ENCODE measurements around the gene GRID1. TPM values are rescaled to one million over a fixed set of nuclear protein-coding genes. Genes with fewer than 3 reads are reported as not detected.

Gene GRID1
- total RNA-seq, 1 donor from 2014 or later, result not detected

DNA sequence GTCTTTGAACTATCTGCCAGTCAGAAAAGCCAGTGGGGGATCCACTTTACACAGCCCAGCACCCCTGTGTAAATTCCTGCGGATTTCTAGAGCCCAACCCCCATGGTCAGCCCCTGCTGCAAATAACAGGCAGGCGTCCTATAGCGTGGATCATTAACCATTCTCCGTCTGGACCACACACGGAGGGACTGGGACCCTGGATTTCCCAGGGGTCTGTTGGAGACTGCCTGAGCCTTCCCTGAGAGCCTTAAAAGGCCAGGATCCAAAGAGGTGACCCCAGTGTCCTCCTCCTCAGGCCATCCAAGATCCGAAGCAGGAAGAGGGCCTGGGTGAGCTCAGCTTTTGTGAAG, 11.2 kb upstream of the GRID1 start:
- CTCF ChIA-PET, result interaction anchor here (0.7 to 1.6 kb wide), 6 partner anchors 11 to 1837 kb away, joined by 3 to 4 read pairs (median 3); partner anchors contain the start of gene GRID1
- POLR2A ChIA-PET, result no interaction called here
- no peak for ATAC-seq (ENCODE audit: low read depth)
- no peak for DNase-seq
- peaks cover 47% of the 10 kb centered on the region for H3K27me3 Mint-ChIP-seq
- intact Hi-C loops (cut with micrococcal nuclease), result loop anchor here (1.0 to 5.0 kb wide), 7 partner anchors 208 to 1837 kb away; no protein-coding TSS in a partner anchor
- no peak overlapping the region for H3K4me3 Mint-ChIP-seq
- TF ChIP-seq, protein P1, sequence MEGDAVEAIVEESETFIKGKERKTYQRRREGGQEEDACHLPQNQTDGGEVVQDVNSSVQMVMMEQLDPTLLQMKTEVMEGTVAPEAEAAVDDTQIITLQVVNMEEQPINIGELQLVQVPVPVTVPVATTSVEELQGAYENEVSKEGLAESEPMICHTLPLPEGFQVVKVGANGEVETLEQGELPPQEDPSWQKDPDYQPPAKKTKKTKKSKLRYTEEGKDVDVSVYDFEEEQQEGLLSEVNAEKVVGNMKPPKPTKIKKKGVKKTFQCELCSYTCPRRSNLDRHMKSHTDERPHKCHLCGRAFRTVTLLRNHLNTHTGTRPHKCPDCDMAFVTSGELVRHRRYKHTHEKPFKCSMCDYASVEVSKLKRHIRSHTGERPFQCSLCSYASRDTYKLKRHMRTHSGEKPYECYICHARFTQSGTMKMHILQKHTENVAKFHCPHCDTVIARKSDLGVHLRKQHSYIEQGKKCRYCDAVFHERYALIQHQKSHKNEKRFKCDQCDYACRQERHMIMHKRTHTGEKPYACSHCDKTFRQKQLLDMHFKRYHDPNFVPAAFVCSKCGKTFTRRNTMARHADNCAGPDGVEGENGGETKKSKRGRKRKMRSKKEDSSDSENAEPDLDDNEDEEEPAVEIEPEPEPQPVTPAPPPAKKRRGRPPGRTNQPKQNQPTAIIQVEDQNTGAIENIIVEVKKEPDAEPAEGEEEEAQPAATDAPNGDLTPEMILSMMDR (IDR thresholded peaks at IDR 0.05), result no peak
- no peaks in the 10 kb centered on the region for H3K9me3 Mint-ChIP-seq
- H3K4me1 Mint-ChIP-seq, result no peaks in the 10 kb centered on the region
- H3K27ac Mint-ChIP-seq, result no peak overlapping the region
- no peaks in the 10 kb centered on the region for H3K36me3 Mint-ChIP-seq (ENCODE audit: low read depth)

DNA sequence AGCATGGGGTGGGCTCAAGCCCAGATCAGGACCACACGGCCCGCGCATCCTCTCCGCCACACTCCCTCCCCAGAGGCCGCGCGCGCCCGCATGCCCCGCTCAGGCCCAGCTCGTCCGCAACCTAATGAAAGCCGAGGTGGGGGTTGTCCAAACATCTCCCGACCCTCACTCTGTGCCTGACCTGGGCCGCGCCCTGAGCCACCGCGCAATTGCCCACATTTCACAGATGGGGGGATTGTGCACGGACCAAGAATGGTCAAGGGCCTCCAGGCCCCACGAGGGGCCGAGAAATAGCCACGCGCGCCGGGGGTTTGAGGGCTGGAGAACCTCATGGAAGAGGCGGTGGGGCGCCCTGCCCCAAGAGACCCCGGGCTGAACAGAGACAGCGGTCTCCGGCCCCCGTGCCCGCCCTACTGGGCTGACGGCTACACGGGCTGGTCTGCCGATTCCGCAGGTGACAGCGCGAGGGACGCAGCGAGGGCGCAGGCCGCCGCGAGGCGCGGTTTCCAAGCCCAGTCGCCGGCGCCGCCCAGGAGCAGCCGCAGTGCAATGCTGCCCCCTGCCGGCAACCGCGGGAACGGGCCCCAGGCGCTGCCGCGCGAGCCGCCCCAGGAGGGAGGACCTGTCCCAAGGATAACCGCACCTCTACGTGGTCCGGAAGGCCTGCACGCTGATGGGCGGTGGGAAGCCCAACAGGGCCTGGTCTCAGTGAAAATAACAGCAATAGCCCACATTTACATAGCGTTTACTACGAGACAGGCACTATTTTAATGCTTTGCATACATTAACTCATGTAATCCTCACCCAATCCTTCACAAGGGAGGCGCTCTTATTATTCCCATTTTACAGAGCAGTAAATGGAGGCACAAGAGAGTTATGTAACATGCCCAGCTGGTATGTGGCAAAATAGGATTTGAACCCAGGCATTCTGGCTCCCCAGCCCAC, 10.5 kb upstream of the GRID1 start:
- Mint-ChIP-seq H3K27ac (no peak overlapping the region), H3K27me3 (peaks cover 49% of the 10 kb centered on the region), H3K9me3 (no peaks in the 10 kb centered on the region), H3K4me1 (no peaks in the 10 kb centered on the region), H3K4me3 (no peak overlapping the region), H3K36me3 (ENCODE audit: low read depth) (no peaks in the 10 kb centered on the region)
- DNase-seq (peak; percentile 85), ATAC-seq (ENCODE audit: low read depth) (peak; percentile 95)
- intact Hi-C loops (cut with micrococcal nuclease), result loop anchor here (1.0 to 5.0 kb wide), 7 partner anchors 208 to 1837 kb away; no protein-coding TSS in a partner anchor
- ChIA-PET POLR2A (no interaction called here), CTCF (interaction anchor here (0.7 to 1.6 kb wide), 6 partner anchors 10 to 1837 kb away, joined by 3 to 7 read pairs (median 3); partner anchors contain the start of gene GRID1)
- TF ChIP-seq, protein P1 (IDR thresholded peaks at IDR 0.05), result peak; percentile 99

DNA sequence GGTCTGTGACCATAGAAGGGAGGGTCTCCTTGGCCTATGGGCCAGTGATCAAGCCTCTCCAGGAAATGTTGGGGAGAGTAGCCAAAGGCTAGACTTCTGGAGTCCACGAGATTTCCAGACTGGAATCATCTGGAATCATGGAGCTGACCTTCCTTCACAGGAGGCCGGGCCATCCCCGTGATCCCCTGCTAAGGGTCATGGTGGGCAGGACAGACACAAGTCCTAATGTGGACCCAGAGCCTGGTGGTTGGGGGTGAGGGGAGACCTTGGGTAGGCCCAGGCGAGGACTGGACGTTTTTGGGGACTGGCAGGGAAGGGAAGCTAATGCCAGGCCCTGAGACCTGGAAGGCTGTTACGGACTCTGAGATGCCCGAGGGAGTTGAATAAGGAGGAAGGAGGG, 9.8 kb upstream of the GRID1 start:
- DNase-seq, result no peak
- Mint-ChIP-seq H3K4me1 (no peaks in the 10 kb centered on the region), H3K4me3 (no peak overlapping the region), H3K9me3 (no peaks in the 10 kb centered on the region), H3K27me3 (peaks cover 50% of the 10 kb centered on the region), H3K27ac (no peak overlapping the region), H3K36me3 (ENCODE audit: low read depth) (no peaks in the 10 kb centered on the region)
- no peak for ATAC-seq (ENCODE audit: low read depth)
- ChIA-PET POLR2A (no interaction called here), CTCF (interaction anchor here (1.1 to 1.6 kb wide), 2 partner anchors 209 to 1836 kb away, joined by 4 to 7 read pairs; no protein-coding TSS in a partner anchor)
- TF ChIP-seq, protein P1 (IDR thresholded peaks at IDR 0.05), result no peak
- intact Hi-C loops (cut with micrococcal nuclease), result loop anchor here (2.0 to 5.0 kb wide), 5 partner anchors 376 to 1764 kb away; no protein-coding TSS in a partner anchor

DNA sequence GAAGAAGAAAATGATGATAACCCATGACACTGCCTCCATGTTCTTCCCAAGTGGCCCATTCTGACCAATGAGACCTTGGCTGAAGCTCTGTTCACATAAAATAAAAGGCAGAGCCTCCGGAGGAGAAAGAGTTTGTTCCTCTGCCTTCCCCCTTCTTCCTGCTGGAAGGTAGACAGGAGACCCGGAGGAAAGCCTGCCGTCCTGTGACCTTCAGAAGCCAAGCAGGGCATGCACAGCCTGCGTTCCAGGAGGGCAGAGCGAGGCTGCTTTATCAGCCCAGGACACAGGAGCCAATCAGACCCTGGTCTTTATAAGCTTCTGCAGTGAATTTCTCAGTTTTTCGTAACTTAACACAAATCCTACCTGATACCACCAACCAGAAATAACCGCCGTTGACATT, 8.6 kb upstream of the GRID1 start:
- ChIA-PET CTCF (interaction anchor here (1.1 to 1.6 kb wide), 4 partner anchors 13 to 1835 kb away, joined by 3 to 7 read pairs (median 4); no protein-coding TSS in a partner anchor), POLR2A (no interaction called here)
- intact Hi-C loops (cut with micrococcal nuclease), result loop anchor here (5.0 kb wide), 2 partner anchors 1708 to 1763 kb away; no protein-coding TSS in a partner anchor
- peaks cover 51% of the 10 kb centered on the region for H3K27me3 Mint-ChIP-seq
- H3K36me3 Mint-ChIP-seq (ENCODE audit: low read depth), result no peaks in the 10 kb centered on the region
- ATAC-seq (ENCODE audit: low read depth), result no peak
- no peak overlapping the region for H3K4me3 Mint-ChIP-seq
- H3K9me3 Mint-ChIP-seq, result no peaks in the 10 kb centered on the region
- H3K4me1 Mint-ChIP-seq, result no peaks in the 10 kb centered on the region
- TF ChIP-seq, protein P1 (IDR thresholded peaks at IDR 0.05), result no peak
- DNase-seq, result no peak
- H3K27ac Mint-ChIP-seq, result no peak overlapping the region

DNA sequence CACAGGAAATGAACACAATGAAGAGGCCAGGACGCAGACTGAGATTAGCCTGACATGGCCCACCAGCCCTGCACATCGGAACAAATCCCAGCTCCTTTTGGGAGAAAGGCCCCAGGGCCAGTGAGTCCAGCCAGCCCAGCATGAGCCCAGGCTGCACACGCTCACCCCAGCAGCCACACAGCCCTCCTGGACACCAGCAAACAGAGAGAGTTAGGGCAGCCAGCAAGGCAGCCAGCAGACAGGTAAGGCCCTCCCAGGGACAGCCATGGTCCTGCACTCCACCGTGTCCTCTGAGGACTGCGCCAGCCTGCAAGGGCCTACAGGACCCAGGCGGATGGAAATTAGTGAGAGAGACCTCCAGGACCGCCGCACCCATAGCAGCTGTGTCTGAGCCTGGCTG, 8.1 kb upstream of the GRID1 start:
- ATAC-seq (ENCODE audit: low read depth), result no peak
- Mint-ChIP-seq H3K4me1 (no peaks in the 10 kb centered on the region), H3K27ac (no peak overlapping the region), H3K27me3 (peaks cover 52% of the 10 kb centered on the region), H3K36me3 (ENCODE audit: low read depth) (no peaks in the 10 kb centered on the region), H3K9me3 (no peaks in the 10 kb centered on the region), H3K4me3 (no peak overlapping the region)
- TF ChIP-seq, protein P1 (IDR thresholded peaks at IDR 0.05), result no peak
- CTCF ChIA-PET, result interaction anchor here (1.1 to 1.6 kb wide), 2 partner anchors 12 to 379 kb away, joined by 3 to 5 read pairs; no protein-coding TSS in a partner anchor
- intact Hi-C loops (cut with micrococcal nuclease), result loop anchor here (5.0 kb wide), 2 partner anchors 1707 to 1762 kb away; no protein-coding TSS in a partner anchor
- POLR2A ChIA-PET, result no interaction called here
- no peak for DNase-seq

Measured in activated B cell treated with CpG ODN at 0.5 μM for 24 hours (primary cell).